Measurements from ENCODE around the gene ABCC8.
"Not testable (repeated sequence)": the region's sequence is repeated elsewhere in the genome, so short reads cannot be mapped to it uniquely, and the experiment has no call there.

The ABCC8 gene

GRCh38 chr11:17468122-17468521, 8.5 kb downstream of the ABCC8 start:
- no peak for DNase-seq

DNA sequence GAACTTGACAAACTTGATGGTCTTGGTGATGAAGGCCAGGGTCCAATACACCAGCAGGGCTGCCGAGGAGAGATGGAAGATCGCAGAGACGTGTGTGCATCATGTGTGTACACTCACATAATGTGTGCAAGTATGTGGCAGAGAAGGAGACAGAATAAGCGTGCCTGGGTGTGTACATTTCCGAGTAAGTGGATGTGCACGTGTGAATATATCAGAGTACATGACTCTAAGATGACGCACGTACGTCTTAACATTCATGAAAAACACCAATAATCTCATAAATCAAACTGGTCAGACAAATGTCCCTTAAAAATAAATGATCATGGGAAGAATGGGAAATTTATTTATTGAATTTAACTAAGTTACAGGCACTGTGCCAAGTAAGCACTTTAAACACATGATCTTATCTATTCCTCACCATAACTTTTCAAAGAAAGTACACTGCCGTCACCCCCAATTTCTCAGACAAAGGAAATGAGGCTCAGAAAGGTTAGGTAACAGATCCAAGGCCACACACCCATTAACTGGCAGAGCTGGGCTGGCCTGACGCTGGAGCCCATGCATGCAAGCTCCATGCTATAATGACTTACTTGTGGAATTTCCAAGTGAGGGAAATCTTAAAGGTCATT, 13.0 kb downstream of the ABCC8 start:
- no peak for DNase-seq

- DNase-seq: no peak
These were observed 13.7 kb downstream of the ABCC8 start for GRCh38 chr11:17462940-17463339.

GRCh38 chr11:17460406-17460805, 16.2 kb downstream of the ABCC8 start:
- no peak for DNase-seq

GRCh38 chr11:17459236-17459896, 17.3 kb downstream of the ABCC8 start:
- no peak for DNase-seq

DNA sequence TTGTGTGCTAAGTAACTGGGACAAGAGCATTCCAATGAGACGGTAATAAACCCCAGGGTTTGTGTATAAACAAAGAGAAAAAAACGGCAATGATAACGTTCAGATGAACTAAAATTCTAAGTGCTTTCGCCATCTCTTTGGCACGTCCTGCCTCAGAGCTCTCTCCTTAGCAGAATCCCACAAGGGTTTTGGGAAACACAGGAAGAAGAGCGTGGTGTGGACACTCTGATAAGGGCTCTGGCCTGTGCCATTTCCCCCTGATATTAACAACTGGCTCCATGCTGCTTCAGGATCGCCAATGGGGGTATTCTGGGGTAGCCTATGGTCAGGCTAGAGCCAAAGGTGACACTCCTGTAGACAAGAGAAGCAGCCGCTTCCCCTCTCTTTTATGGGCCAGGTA, 18.4 kb downstream of the ABCC8 start:
- no peak for DNase-seq

DNA sequence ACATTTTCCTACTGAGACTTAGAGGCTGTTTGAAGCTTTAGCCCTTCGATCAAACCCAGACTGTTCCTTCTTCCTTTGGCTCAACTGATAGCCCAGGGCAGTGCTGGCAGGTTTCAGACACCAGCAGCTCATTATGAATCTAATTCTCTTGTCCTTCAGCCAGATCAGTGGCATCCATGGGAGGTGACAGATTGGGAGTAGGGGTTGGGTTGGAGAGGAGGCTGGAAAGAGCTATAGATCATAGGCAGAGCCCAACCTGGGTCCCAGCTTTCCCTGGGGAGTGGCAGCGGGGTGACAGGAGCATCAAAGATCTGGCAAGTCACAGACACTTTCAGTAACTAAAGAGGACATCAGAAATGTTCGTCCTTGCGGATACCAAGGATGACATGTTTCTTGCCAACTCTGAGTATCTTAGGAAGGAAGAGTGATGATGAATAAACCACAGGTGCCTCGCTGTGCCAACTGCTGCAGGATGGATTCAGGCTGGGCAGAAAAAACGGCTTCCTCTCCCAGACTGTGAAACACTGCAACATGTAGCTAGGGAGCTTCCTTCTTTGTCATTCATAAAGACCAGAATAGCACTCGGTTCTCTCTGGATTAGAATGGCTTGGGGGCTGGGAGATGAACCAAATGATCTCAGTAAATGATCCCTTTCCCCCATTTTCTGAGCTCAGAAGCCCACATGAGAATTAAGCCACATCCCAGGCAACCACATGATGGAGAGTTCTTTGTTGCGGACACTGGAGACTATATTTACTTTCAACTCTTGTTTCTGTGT, 19.1 kb downstream of the ABCC8 start:
- no peak for DNase-seq

- no peak for DNase-seq
These were observed 24.0 kb downstream of the ABCC8 start for GRCh38 chr11:17452668-17453067.

GRCh38 chr11:17449158-17449557, 27.5 kb downstream of the ABCC8 start:
- no peak for DNase-seq

DNA sequence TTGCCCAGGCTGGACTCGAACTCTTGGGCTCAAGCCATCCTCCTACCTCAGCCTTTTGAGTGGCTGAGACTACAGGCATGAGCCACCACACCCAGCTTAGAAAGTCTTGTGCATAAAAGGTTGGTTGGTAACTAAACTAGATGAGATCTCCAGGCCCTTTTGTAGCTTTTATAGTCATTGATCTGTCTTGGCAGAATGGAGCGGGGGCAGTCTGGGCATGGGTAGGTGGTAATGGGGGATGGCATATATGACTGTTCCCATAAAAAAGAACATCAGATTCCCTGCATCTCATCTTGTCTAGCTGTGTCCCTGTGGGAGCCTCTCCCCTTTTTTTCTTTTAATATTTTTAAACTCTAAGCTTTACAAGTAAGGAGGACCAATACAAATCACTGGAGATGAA, 30.2 kb downstream of the ABCC8 start:
- no peak for DNase-seq

DNA sequence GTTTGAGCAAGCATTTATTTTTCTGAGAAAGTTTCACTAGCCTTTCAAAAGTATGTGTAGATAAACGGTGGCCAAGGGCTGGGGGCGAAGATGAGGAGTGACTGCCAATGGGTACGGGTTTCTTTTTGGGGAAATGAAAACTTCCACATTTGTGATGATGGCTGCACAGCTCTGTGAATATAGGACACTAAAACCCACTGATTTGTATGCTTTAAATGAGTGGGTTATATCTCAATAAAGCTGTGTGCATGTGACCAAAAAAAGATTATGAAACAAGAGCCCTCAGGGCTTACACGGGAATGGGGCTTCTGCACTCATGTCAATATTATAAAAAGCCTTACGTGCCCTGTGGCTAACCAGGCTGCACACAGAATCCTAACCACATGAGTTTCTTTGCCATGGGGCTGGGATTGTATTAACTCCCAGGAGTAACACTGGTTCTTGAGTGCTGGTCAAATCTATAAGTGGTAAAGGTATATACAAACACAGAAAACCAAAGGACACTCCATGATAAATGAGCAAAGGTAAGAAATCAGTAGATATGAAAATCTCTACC, 31.3 kb downstream of the ABCC8 start:
- no peak for DNase-seq

DNA sequence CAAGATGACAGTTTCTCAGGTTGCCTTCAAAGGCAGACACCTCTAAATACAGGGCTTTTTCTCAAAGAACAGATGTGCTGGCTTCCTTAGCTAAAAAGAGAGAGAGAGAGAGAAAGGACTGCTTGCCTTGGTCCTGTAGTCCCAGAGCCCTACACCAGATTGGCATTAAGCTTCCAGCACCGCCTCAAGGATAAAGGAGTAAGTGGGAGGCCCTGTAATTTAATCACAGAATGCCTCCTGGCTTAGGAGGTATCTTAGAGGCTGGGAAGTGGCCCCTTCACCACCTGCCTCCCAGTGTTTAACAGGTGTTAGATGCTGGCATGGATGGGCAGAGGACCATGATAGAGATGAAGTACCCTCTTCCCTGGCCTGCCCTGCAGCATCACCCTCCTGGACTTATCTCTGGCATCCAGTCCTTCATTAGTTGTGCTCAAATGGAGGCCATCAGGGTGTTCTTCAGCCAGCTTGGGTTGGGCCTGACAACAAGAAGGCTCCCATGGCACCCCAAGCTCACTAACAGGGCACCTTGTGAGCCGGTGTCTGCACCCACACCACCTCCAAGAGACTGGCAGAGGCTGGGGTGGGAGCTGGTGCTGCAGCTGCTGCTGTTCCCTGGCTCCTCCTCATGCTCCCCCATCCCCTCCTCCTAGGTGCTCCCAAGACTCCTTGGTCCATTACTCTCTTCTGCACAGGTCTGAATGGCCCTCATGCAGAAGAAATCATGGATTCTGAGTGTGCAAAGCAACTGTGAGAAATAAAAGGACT, 32.5 kb downstream of the ABCC8 start:
- DNase-seq: no peak

DNA sequence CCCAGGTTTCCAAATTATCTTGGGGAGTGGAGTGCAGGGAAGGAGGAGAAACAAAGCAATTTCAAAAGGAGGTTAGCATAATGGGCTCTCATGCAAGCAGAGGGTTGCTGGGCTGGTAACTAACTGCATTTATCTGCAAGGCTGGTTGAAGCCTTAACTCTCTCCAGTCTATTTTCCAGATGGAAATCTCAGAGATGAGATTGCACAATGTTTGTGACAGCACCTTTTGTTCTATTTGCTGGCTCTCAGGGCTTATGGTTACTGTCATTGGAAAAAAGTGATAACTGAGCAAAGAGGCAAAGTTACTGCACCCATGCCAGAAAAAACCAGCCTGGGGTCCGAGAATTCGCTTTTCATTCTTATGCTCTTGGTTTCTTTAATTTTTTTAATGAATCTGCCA, 33.2 kb downstream of the ABCC8 start:
- no peak for DNase-seq

DNA sequence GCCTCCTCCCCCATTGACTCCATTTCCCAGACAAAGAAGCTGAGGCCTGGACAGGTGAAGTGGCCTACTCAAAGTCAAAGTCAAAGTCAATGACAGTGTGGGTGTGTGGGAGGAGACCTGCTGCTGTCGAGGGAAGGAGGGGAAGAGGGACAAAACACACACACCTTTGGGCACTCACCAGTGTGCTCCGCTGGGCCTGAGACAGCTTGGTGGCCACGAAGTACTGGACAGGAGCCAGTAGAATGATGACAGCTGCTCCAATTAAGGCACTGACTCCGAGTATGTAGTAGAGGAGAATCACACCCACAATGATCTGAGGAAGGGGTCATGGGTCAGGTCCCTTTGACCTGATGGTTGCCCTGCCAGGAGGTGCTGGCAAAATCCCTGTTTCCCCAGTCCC, 33.6 kb downstream of the ABCC8 start:
- no peak for DNase-seq

DNA sequence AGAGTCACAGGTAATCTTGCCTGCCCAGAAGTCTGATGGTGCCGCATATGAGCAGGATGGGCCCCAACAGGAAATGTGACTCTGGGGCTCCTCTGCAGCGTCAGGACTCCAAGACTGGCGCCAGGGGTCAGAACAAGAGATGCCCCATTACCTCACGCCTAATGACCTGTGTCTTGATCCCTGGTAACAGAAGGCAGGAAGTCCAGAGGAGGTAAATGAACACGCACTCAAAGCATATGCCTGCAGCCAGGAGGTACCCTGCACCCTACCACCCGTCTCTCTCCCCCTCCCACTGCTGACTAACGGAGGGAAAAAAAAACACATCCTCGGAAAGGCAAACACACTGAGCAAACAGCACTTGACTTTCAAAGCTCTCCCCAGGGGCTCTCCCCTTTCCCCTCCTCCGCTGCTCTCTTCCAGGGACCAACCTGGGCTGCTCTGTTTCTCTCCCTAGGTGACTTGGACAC, 37.3 kb downstream of the ABCC8 start:
- DNase-seq: no peak

DNA sequence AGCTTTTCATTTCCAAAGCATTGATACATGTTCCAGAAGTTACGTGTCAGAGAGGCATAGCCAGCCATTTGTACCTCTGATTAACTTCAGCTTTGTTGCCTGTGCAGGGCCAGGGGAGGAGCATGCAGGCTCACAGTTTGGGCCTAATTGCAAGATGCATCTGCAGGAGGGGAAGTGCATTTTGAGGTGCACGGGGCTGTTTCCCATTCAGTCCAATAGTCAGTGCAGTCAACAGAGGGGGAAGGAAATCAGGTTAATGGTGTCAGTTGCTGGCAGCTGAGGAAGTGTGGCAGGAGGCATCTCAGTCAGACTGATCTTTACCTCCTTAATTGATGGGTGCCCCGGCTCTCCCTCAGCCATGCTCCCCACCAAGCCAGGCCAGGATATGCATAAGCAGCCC, 39.3 kb downstream of the ABCC8 start:
- DNase-seq: no peak

DNA sequence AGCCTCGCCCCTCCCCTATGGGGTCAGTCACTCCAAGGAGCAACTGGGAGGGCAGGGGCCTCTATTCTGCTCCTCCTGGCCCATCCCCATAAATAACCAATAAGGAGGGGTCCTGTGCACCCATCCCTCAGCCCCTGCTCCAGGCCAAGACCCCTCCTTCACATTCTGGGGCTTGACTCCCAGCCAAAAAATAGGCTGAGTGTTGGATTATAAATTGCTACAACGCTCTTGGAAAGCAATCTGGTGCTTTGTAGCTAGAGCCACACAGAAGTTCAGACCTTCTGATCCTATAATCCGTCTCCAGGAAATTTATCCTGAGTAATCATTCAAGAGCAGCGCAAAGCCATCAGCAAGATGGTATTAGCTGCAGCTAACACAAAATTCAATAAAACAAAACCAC, 42.5 kb downstream of the ABCC8 start:
- DNase-seq: no peak

- no peak for DNase-seq
These were observed 44.6 kb downstream of the ABCC8 start for GRCh38 chr11:17432002-17432401.

DNA sequence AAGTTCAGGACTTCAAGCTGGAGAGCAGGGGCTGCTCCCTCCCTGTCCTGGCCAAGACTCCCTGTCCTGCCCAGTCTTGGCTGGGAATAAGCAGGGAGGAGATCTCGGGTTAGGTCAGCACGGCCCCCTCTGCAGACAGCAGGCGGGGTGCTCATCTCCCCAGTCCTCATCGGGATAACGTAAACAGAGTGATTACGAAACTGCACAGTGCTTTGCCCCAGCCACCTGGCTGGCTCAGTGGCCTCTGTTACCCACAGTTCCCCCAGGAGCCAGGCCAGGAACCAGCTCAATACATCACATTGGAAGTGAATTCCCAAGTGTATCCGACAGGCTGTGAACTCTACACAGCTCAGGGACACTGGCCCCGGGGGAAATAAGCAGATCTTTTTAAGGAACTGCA, 45.5 kb downstream of the ABCC8 start:
- no peak for DNase-seq

DNA sequence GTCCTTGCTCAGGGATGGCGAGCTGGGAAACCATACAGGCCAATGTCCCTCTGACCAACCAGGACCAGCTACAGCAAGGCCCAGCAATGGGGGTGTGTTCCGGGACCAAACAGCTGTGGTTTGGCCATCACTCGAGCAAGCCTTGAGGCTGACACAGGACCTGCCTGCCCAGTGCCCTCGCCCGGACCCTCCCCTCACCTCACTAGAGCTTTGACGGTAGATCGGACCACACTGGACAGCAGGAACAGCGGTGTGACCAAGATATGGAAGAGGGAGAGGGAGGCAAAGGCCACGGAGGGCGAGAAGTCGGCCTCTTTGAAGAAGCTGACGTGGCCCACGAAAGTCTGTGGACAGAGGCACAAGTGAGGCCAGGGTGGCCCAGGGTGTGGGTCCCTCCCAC, 46.0 kb downstream of the ABCC8 start:
- DNase-seq: no peak

DNA sequence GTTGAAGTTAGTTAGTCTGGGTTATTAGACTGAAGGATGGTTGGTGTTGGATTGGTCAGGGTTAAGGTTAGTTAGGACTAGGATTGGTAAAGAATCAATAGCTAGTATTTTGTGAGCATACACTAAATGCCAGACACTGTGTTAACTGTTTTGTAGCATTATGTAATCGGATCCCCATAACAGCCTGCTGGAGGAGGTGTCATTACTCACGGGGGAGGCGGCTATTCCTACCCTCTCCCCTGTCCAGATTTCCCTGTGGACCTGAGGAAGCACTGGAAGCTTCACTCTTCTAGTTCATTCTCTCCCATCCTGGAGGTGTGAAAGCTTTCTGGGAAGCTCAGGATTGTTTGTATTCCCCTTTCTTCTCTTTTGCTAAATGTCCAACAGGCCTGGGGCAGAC, 47.7 kb downstream of the ABCC8 start:
- DNase-seq: no peak

GRCh38 chr11:17428261-17428660, 48.4 kb downstream of the ABCC8 start:
- no peak for DNase-seq

DNA sequence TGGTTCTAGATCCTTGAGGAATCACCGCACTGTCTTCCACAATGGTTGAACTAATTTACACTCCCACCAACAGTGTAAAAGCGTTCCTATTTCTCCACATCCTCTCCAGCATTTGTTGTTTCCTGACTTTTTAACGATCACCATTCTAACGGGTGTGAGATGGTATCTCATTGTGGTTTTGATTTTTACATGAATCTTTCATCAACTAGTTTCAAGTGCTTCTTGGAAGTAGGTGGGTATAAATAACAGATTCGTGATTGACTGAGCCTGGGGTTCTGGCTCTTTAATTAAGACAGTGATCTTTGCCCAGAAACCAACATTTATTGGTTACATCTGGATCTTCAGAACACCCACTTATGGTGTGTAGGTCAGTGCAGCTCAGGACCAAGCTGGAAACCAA, 50.4 kb downstream of the ABCC8 start:
- not testable (repeated sequence) for DNase-seq

Measured in cortex of kidney (tissue), 1 donor.